Loucy (cell line): Measurements from ENCODE around the gene CEP135.

Experiments
- H2AFZ ChIP-seq: fragments of 200-600 bp; sonication (generic); 2 replicates; pipeline ENCODE4 v1.6.0; 2016; ENCODE audit warnings: antibody characterized with exemption, mild to moderate bottlenecking, low read length, moderate library complexity
- H3F3A ChIP-seq: fragments of 200-600 bp; 2 replicates; pipeline ENCODE4 v1.6.0; 2016; ENCODE audit warnings: antibody characterized with exemption, low read depth, mild to moderate bottlenecking
- H3K27me3 ChIP-seq: fragments of 200-600 bp; sonication (generic); 2 replicates; pipeline ENCODE4 v1.6.1; 2014; ENCODE audit warnings: low read length, mild to moderate bottlenecking; ENCODE audit not compliant: insufficient read depth, poor library complexity, severe bottlenecking
- H3K36me3 ChIP-seq: fragments of 200-600 bp; sonication (generic); 2 replicates; pipeline ENCODE4 v1.6.1; 2016; ENCODE audit warnings: low read length; ENCODE audit not compliant: insufficient read depth
- H3K4me1 ChIP-seq: fragments of 200-600 bp; sonication (generic); 2 replicates; pipeline ENCODE4 v1.5.1; 2014; ENCODE audit warnings: low read length, mild to moderate bottlenecking; ENCODE audit not compliant: insufficient read depth, poor library complexity, severe bottlenecking
- H3K4me2 ChIP-seq: fragments of 200-600 bp; sonication (generic); 2 replicates; pipeline ENCODE4 v1.6.0; 2014; ENCODE audit warnings: antibody characterized with exemption, low read length, low read depth, mild to moderate bottlenecking; ENCODE audit not compliant: poor library complexity, severe bottlenecking
- H3K4me3 ChIP-seq: fragments of 200-600 bp; sonication (generic); 2 replicates; pipeline ENCODE4 v1.5.1; 2014; ENCODE audit warnings: low read length, mild to moderate bottlenecking, mixed read lengths; ENCODE audit not compliant: poor library complexity, severe bottlenecking
- H3K79me2 ChIP-seq: fragments of 200-600 bp; sonication (generic); 2 replicates; pipeline ENCODE4 v1.6.1; 2014; ENCODE audit warnings: low read length; ENCODE audit not compliant: insufficient read depth
- H3K9ac ChIP-seq: fragments of 200-600 bp; sonication (generic); 2 replicates; pipeline ENCODE4 v1.6.0; 2014; ENCODE audit warnings: mild to moderate bottlenecking, low read depth, low read length, moderate library complexity; ENCODE audit not compliant: poor library complexity, severe bottlenecking
- H3K9me2 ChIP-seq: fragments of 200-600 bp; sonication (generic); replicated peaks from 2 replicates; pipeline ENCODE4 v1.6.1; 2016; ENCODE audit warnings: low read depth, low read length, mixed read lengths
- H3K9me3 ChIP-seq: fragments of 200-600 bp; sonication (generic); 2 replicates; pipeline ENCODE4 v1.6.1; 2014; ENCODE audit warnings: mild to moderate bottlenecking, antibody characterized with exemption, low read length, low read depth; ENCODE audit not compliant: insufficient read depth
- H4K20me1 ChIP-seq: fragments of 200-600 bp; sonication (generic); 2 replicates; pipeline ENCODE4 v1.6.0; 2014; ENCODE audit warnings: antibody characterized with exemption, low read length, mild to moderate bottlenecking; ENCODE audit not compliant: insufficient read depth, poor library complexity, severe bottlenecking
- EZH2phosphoT487 ChIP-seq: fragments of 200-600 bp; IDR thresholded peaks from 2 replicates; pipeline ENCODE4 v1.6.1; 2018; ENCODE audit warnings: antibody characterized with exemption, mild to moderate bottlenecking, moderate library complexity, borderline replicate concordance
- TF ChIP-seq, protein P1 (sequence below): fragments of 200-600 bp; sonication (generic); conservative IDR thresholded peaks from 2 replicates; pipeline ENCODE4 v1.5.1; 2014; ENCODE audit warnings: mild to moderate bottlenecking, antibody characterized with exemption, low read length

Gene CEP135

DNA sequence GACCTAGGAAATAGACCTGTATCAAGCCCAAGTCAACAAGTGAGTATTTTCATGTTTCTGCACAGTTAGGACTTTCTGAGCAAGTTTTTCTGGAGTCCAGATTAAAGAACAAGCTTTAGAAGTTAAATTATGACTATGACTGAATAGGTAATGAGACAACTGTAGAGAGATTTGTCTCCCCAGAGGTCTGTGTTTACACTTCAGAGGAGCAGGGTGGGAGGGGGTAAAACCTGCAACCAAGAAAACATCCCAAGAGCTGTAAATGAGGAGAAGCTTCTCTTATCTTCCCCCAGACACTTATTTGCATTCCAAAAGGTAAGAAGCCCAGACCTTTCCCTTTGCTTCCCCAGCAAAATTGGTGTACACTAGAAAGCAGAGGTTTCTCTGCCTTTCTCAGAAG lies 22.1 kb upstream of the CEP135 start:
- H3K4me2 ChIP-seq, result no peak overlapping the region
- H4K20me1 ChIP-seq, result no peaks in the 10 kb centered on the region
- H3K9ac ChIP-seq, result no peak overlapping the region
- H3K79me2 ChIP-seq, result no peaks in the 10 kb centered on the region
- H3K9me2 ChIP-seq, result no peaks in the 10 kb centered on the region
- H3K4me1 ChIP-seq, result peaks cover 13% of the 10 kb centered on the region
- no peaks in the 10 kb centered on the region for H3K9me3 ChIP-seq
- H3K4me3 ChIP-seq, result no peak overlapping the region
- H2AFZ ChIP-seq, result no peak overlapping the region
- H3K36me3 ChIP-seq, result no peaks in the 10 kb centered on the region
- H3K27me3 ChIP-seq, result no peaks in the 10 kb centered on the region
- TF ChIP-seq EZH2phosphoT487, result no peak
- TF ChIP-seq, protein P1, sequence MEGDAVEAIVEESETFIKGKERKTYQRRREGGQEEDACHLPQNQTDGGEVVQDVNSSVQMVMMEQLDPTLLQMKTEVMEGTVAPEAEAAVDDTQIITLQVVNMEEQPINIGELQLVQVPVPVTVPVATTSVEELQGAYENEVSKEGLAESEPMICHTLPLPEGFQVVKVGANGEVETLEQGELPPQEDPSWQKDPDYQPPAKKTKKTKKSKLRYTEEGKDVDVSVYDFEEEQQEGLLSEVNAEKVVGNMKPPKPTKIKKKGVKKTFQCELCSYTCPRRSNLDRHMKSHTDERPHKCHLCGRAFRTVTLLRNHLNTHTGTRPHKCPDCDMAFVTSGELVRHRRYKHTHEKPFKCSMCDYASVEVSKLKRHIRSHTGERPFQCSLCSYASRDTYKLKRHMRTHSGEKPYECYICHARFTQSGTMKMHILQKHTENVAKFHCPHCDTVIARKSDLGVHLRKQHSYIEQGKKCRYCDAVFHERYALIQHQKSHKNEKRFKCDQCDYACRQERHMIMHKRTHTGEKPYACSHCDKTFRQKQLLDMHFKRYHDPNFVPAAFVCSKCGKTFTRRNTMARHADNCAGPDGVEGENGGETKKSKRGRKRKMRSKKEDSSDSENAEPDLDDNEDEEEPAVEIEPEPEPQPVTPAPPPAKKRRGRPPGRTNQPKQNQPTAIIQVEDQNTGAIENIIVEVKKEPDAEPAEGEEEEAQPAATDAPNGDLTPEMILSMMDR, result no peak
- H3F3A ChIP-seq, result no peaks in the 10 kb centered on the region

DNA sequence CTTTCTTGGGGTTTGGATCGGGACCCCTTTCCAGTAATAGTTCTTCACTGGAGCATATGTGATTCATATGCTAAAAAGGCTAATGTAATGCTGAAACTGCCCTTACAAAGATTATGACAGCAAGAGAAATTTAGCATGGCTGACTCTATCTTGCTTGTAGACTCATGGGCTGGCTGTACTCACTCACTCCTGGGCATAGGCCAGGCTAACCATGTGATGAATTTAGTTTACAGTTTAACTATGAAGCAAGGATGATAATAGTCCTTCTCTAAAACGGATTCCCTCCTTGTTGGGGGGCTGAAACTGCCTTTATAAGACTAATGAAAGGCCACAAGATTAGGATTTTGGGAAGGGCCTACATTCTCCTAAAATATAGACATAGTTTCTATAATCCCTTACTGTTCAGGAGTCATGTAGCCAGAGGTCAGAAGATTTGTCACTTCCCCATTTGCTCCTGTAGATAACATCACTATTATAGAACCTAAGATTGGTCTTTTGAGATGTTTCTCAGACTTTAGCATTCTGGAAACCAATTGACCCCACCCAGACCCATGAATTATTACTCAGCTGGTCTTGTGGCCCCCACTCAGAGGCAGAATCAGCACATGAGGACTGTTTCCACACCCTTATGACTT lies 20.8 kb upstream of the CEP135 start:
- no peaks in the 10 kb centered on the region for H3K27me3 ChIP-seq
- H4K20me1 ChIP-seq, result no peaks in the 10 kb centered on the region
- no peak overlapping the region for H3K4me3 ChIP-seq
- H3K9me2 ChIP-seq, result no peaks in the 10 kb centered on the region
- no peaks in the 10 kb centered on the region for H3K79me2 ChIP-seq
- no peak overlapping the region for H2AFZ ChIP-seq
- no peak for TF ChIP-seq EZH2phosphoT487
- H3K9ac ChIP-seq, result no peak overlapping the region
- no peak overlapping the region for H3K4me2 ChIP-seq
- H3K4me1 ChIP-seq, result peaks cover 15% of the 10 kb centered on the region
- H3K36me3 ChIP-seq, result no peaks in the 10 kb centered on the region
- no peaks in the 10 kb centered on the region for H3K9me3 ChIP-seq
- H3F3A ChIP-seq, result no peaks in the 10 kb centered on the region

DNA sequence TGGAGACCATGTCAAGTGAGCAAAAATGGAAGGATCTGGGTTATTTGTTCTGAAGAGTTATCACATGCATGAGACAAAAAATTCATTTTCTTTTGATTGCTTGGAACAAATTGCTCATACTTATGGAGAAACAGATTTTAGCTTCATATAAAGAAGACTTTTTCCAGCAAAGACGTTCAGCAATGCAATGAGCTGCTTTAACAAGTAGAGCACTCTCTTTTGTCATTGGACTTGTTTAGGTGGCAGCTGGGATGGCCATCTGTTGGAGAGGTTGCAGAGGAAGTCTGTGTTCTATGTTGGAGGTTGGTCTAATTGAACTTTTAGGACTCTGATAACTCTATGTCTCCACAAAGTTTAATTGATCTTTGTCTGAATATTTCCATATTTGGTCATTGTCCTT lies 19.9 kb upstream of the CEP135 start:
- H3K9me2 ChIP-seq, result no peaks in the 10 kb centered on the region
- H3K9ac ChIP-seq, result no peak overlapping the region
- TF ChIP-seq EZH2phosphoT487, result no peak
- TF ChIP-seq, protein P1, result no peak
- H3K79me2 ChIP-seq, result no peaks in the 10 kb centered on the region
- no peaks in the 10 kb centered on the region for H3F3A ChIP-seq
- no peaks in the 10 kb centered on the region for H3K36me3 ChIP-seq
- no peak overlapping the region for H3K4me2 ChIP-seq
- H2AFZ ChIP-seq, result no peak overlapping the region
- H3K4me3 ChIP-seq, result no peak overlapping the region
- no peaks in the 10 kb centered on the region for H3K9me3 ChIP-seq
- H3K4me1 ChIP-seq, result peaks cover 15% of the 10 kb centered on the region
- no peaks in the 10 kb centered on the region for H3K27me3 ChIP-seq
- H4K20me1 ChIP-seq, result no peaks in the 10 kb centered on the region

DNA sequence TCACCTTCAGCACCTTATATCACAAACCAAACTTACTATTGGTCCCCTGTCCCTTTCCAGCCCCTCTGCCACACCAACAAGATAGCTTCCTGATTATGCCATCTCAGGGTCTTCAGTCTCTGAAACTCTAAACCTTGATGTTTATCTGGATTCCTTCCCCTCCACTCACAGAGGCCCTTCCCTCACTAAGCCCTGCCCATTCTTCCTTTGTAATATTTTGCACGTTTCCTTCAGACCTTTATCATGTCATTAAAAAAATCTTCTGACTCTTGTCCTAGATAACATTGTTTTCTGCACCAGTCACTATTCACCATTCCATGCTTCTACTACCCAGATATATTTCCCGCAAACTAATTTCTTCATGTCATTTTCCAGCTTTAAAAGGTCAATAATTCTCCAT lies 17.7 kb upstream of the CEP135 start:
- Histone ChIP-seq H3K36me3 (no peaks in the 10 kb centered on the region), H3K9me2 (no peaks in the 10 kb centered on the region), H3K79me2 (no peaks in the 10 kb centered on the region), H2AFZ (peak overlapping the region; percentile 88), H3K4me2 (peak overlapping the region; percentile 47), H3K27me3 (no peaks in the 10 kb centered on the region), H3K4me1 (peaks cover 15% of the 10 kb centered on the region), H3K9me3 (no peaks in the 10 kb centered on the region), H3F3A (no peaks in the 10 kb centered on the region), H4K20me1 (no peaks in the 10 kb centered on the region), H3K4me3 (peak overlapping the region; percentile 24), H3K9ac (no peak overlapping the region)
- no peak for TF ChIP-seq EZH2phosphoT487
- TF ChIP-seq, protein P1, result no peak
